SU-DHL-6 (cell line): ENCODE data around the gene RASGRF2.

Source experiments
- CTCF ChIP-seq: fragments of 200-600 bp; sonication (generic); IDR thresholded peaks from one replicate; pipeline ENCODE4 v1.5.1; 2017; ENCODE audit warnings: antibody characterized with exemption, mild to moderate bottlenecking, low read length, moderate library complexity; ENCODE audit not compliant: insufficient read depth, poor library complexity, severe bottlenecking
- EZH2phosphoT487 ChIP-seq: fragments of 200-600 bp; sonication (generic), shearing (Covaris generic); conservative IDR thresholded peaks from 2 replicates; pipeline ENCODE4 v1.6.1; 2018; ENCODE audit warnings: mild to moderate bottlenecking, antibody characterized with exemption, low read length, moderate library complexity, mixed read lengths

DNA sequence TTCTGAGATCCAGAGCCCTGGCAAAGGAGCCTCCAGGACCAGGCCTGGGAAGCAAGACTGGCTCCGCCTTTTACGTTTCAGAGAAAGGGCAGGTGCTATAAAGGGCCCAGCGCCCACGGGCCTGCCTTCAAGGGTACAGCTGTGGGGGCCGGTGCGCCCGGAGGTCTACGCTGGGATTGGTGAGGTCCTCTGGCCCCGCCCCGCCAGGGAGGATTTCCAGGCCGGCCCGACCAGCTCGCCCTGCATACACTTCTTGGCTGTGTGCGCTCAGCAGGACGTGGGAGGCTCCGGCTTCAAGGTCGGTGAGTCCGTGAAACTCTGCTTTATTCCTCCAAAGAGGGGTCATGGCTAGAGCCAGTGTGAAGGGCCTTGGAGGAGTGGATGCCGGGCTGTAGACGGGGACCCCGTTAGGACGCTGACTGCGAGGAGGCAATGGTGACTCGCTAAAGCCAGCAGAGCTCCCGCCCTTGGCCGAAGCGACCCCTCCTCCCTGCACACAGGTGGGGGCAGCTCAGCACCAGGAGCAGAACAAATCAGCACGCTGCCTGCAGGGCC, 273.0 kb downstream of the RASGRF2 start, which contains the start of gene CKMT2:
- TF ChIP-seq CTCF (no peak), EZH2phosphoT487 (no peak)
